Measurements from ENCODE around the gene POU2AF1. TPM values are rescaled to one million over a fixed set of nuclear protein-coding genes. Genes with fewer than 3 reads are reported as not detected.

The POU2AF1 gene
- total RNA-seq, 2 experiments from 2014 or later: 26.9 to 28.3 TPM

DNA sequence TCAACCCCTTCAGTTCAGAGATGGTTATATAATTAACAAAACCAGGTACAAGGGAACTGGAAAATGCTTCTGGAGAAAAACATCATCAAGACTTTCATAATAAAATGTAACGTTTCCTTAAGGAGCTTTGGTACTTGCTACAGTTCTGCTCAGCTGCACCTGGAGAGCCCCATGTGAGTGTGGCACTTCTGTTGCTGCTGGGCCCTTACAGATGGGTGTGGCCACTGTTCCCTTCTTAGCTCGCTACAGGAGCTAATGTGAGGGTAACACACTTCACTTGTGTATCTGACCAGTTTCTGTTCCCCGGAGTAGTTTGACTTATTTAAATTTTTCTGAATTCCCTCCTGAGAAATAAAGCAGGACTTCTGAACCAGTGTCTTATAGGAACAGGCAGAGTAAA is 76.8 kb downstream of the POU2AF1 start:
- Mint-ChIP-seq H3K27me3 (peaks cover 31% of the 10 kb centered on the region), H3K36me3 (no peaks in the 10 kb centered on the region), H3K4me1 (ENCODE audit: low read depth) (peaks cover 2% of the 10 kb centered on the region), H3K4me3 (no peak overlapping the region), H3K27ac (no peak overlapping the region), H3K9me3 (no peaks in the 10 kb centered on the region)
- CTCF ChIA-PET: interaction anchor here (1.2 kb wide), 1 partner anchor 121 kb away, joined by 3 read pairs; no protein-coding TSS in a partner anchor
- POLR2A ChIA-PET: no interaction called here
- DNase-seq: no peak
- intact Hi-C loops (cut with micrococcal nuclease): no loop called here

Small RNA genes lying within 50 kb of the gene (microRNA-seq; reads per million reads assigned to microRNA genes)
- gene MIR4491 (ENCODE audit: borderline microRNAs expressed, borderline number of aligned reads, borderline replicate concordance): not detected

Other genes with a start within 250 kb of the POU2AF1 start
- not detected for gene POU2AF2, start 133.6 kb downstream of the POU2AF1 start, total RNA-seq
- not detected for gene POU2AF3, start 80.7 kb downstream of the POU2AF1 start, total RNA-seq
- gene BTG4, start 133.1 kb upstream of the POU2AF1 start, total RNA-seq: not detected
- not detected for gene HOATZ, start 135.5 kb upstream of the POU2AF1 start, total RNA-seq
- under 1 TPM; 0.19 to 0.26 TPM for gene LAYN, start 161.4 kb upstream of the POU2AF1 start, total RNA-seq
- gene SIK2, start 223.2 kb upstream of the POU2AF1 start, total RNA-seq: 1 to 10 TPM; 4.6 to 6.2 TPM